SU-DHL-6 (cell line): Measurements from ENCODE around the gene C11orf65.

Source experiments
- CTCF ChIP-seq: fragments of 200-600 bp; sonication (generic); IDR thresholded peaks from one replicate; pipeline ENCODE4 v1.5.1; 2017; ENCODE audit warnings: antibody characterized with exemption, mild to moderate bottlenecking, low read length, moderate library complexity; ENCODE audit not compliant: insufficient read depth, poor library complexity, severe bottlenecking
- EZH2phosphoT487 ChIP-seq: fragments of 200-600 bp; sonication (generic), shearing (Covaris generic); conservative IDR thresholded peaks from 2 replicates; pipeline ENCODE4 v1.6.1; 2018; ENCODE audit warnings: mild to moderate bottlenecking, antibody characterized with exemption, low read length, moderate library complexity, mixed read lengths

GRCh38 chr11:108393046-108393445, 74.3 kb downstream of the C11orf65 start:
- TF ChIP-seq CTCF (no peak), EZH2phosphoT487 (no peak)
